Stimulated activated CD8-positive, alpha-beta memory T cell treated with anti-CD3 and anti-CD28 coated beads, Interleukin-7, amount 100 ng/mL, for 48 hours (primary cell): ENCODE results near the gene LRRC8D.
"Not testable (repeated sequence)": the region's sequence is repeated elsewhere in the genome, so short reads cannot be mapped to it uniquely, and the experiment has no call there.

Experiments used
- DNase-seq, 2 donors: peaks; one replicate each; pipeline ENCODE4 v3.0.0-alpha.2; 2020; ENCODE audit warnings: low read depth in 1 of 2; ENCODE audit errors: extremely low read depth in 1 of 2

Gene LRRC8D

GRCh38 chr1:89908672-89909436 is 88.0 kb downstream of the LRRC8D start:
- no peak for DNase-seq

- no peak for DNase-seq
Measured at GRCh38 chr1:89910268-89910667, 89.4 kb downstream of the LRRC8D start.

- no peak for DNase-seq
Measured at GRCh38 chr1:89910780-89911179, 89.9 kb downstream of the LRRC8D start.

- no peak for DNase-seq
Measured at GRCh38 chr1:89911191-89911991, 90.6 kb downstream of the LRRC8D start.

- no peak for DNase-seq
Measured at GRCh38 chr1:89912073-89912472, 91.2 kb downstream of the LRRC8D start.

GRCh38 chr1:89913353-89914095 is 92.7 kb downstream of the LRRC8D start:
- no peak for DNase-seq

- DNase-seq: no peak
Measured at GRCh38 chr1:89917353-89917752, 96.5 kb downstream of the LRRC8D start.

GRCh38 chr1:89918127-89918793 is 97.4 kb downstream of the LRRC8D start:
- DNase-seq: no peak

- no peak for DNase-seq
Measured at GRCh38 chr1:89918794-89919155, 97.9 kb downstream of the LRRC8D start.

GRCh38 chr1:89919174-89919573 is 98.3 kb downstream of the LRRC8D start:
- DNase-seq: no peak

- DNase-seq: no peak
Measured at GRCh38 chr1:89922911-89923310, 102.1 kb downstream of the LRRC8D start.

GRCh38 chr1:89923517-89923916 is 102.7 kb downstream of the LRRC8D start:
- DNase-seq: no peak

GRCh38 chr1:89924075-89924474 is 103.2 kb downstream of the LRRC8D start:
- not testable (repeated sequence) for DNase-seq

GRCh38 chr1:89927049-89927448 is 106.2 kb downstream of the LRRC8D start:
- no peak for DNase-seq

- DNase-seq: no peak
Measured at GRCh38 chr1:89927478-89927877, 106.6 kb downstream of the LRRC8D start.

GRCh38 chr1:89928506-89928905 is 107.7 kb downstream of the LRRC8D start:
- no peak for DNase-seq

GRCh38 chr1:89929467-89930063 is 108.7 kb downstream of the LRRC8D start:
- DNase-seq: no peak

- DNase-seq: no peak
Measured at GRCh38 chr1:89930579-89930978, 109.7 kb downstream of the LRRC8D start.

GRCh38 chr1:89931964-89932363 is 111.1 kb downstream of the LRRC8D start:
- no peak for DNase-seq

- DNase-seq: no peak
Measured at GRCh38 chr1:89932598-89933364, 111.9 kb downstream of the LRRC8D start.
